GM21381 (cell line): ENCODE measurements around the gene OR7A5.
"Not testable (repeated sequence)": the region's sequence is repeated elsewhere in the genome, so short reads cannot be mapped to it uniquely, and the experiment has no call there.

Source experiments
- ATAC-seq: cut with Tn5 transposase; IDR thresholded peaks from one replicate; pipeline ENCODE4 v1.9.1; 2021; ENCODE audit warnings: mild to moderate bottlenecking, moderate library complexity; ENCODE audit not compliant: unreplicated experiment

OR7A5 gene

DNA sequence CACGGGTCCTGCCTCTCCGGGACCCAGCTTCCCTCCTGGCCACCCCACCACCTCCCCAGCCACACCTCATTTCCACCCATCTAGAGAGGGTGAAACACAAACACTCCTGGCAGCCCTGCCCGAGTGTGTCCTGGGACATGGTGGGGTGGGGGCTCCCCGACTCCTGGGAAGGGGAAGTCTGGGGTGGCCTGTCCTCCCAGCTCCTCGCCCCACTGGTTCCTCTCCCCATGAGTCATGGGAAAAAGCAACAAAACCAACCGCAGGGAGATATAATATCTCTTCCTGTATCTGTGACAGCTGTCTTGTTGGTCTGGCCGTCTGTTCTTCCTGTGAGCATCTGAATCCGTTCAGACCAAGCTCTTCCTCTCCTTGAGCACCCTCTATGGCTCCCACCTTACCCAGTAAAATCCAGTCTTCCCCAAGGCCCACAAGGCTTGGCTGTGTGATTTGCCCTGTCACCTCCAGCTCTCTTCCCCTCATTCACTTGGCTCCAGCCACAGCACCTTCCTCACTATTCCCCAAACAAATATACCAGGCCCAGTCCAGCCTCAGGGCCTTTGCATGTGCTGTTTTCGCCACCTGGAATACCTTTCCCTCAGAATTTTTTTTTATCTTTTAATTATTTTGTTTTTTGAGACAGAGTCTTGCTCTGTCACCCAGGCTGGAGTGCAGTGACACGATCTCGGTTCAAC is 49.7 kb downstream of the OR7A5 start:
- ATAC-seq = peak; percentile 43

DNA sequence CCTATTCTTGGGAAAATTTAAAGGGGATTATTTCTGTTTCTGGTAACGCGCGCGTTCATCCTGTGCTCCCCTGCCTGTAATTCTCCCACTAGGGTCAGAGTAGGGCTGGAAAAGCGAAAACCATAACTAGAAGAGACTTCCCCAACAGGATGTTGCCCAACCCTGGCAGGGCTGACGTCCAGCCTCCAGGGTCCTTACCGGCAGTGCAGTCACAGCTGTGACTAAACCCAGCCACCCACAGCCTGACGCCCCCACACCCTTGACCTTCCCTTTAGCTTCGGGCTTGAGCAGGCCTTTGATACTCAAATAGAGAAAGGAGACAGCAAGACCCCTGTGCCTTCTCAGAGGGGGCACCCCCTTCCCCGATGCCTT is 50.3 kb downstream of the OR7A5 start:
- peak; percentile 44 for ATAC-seq

DNA sequence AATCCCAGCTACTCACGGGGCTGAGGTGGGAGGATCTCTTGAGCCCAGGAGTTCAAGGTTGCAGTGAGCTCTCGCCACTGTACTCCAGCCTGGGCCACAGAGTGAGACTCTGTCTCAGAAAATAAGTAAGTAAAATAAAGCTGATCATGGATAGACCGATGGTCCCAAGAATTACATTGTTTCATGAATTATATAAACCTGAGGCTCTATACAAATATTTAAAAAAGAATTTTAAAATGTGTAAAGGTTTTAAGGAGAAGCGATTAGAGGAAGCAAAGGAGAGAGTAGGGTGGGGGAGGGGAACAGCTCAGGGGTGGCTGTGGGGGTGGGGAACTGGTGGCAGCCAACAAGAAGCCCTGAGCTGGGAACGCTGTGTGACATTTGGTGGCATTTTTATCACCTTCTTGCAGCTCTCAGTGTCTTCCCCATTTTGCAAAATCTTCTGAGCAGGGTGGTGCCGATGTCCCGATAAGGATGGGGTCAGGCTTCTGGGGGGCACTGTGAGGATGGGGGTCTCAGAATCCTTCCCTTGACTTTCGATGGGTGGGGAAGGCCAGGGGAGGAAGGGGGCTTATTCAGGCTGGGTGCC is 51.5 kb downstream of the OR7A5 start:
- ATAC-seq = not testable (repeated sequence)

- no peak for ATAC-seq
Observed at GRCh38 chr19:14782626-14783409, 52.2 kb downstream of the OR7A5 start.

DNA sequence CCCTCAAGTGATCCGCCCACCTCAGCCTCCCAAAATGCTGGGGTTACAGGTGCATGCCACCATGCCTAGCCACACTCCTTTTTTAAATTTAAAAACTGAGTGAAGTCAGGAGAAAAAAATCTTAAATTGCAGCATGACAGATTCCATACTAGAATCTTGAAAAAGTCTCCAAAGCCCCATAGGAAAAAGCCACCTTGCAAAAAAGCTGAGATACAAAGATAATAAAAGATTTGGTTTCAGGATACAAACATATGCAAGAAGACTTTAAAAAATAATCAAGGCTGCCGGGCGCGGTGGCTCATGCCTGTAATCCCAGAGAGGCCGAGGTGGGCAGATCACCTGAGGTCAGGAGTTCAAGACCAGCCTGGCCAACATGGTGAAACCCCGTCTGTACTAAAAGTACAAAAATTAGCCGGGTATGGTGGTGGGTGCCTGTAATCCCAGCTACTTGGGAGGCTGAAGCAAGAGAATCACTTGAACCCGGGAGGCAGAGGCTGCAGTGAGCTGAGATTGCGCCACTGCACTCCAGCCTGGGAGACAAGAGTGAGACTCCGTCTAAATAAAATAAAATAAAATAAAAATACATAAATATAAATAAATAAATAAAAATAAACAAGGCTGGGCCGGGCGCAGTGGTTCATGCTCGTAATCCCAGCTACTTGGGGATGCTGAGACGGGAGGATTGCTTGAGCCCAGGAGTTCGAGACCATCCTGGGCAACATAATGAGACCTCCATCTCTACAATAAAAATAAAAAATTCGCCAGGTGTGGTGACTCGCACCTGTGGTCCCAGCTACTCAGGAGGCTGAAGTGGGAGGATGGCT is 53.1 kb downstream of the OR7A5 start:
- ATAC-seq = not testable (repeated sequence)

- not testable (repeated sequence) for ATAC-seq
Observed at GRCh38 chr19:14780622-14781225, 54.3 kb downstream of the OR7A5 start.

DNA sequence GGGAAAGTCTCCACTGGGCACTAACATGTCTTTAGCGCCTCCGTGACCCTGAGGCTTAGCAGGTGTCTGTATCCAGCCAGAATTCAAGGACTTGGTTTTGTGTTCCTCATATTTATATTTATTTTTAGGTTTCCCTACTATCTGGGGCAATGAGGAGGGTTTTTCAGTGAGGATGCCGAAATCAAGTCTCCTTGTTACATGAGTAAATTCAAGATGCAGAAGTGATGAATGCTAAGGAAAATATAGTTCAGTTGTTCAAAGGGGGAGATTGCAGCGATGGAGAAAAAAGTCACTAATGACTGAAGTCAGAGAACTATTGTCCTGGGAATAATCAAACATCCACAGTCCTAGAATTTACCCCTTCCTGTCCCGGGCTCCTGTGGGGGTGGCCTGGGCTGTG is 55.8 kb downstream of the OR7A5 start:
- ATAC-seq = no peak

DNA sequence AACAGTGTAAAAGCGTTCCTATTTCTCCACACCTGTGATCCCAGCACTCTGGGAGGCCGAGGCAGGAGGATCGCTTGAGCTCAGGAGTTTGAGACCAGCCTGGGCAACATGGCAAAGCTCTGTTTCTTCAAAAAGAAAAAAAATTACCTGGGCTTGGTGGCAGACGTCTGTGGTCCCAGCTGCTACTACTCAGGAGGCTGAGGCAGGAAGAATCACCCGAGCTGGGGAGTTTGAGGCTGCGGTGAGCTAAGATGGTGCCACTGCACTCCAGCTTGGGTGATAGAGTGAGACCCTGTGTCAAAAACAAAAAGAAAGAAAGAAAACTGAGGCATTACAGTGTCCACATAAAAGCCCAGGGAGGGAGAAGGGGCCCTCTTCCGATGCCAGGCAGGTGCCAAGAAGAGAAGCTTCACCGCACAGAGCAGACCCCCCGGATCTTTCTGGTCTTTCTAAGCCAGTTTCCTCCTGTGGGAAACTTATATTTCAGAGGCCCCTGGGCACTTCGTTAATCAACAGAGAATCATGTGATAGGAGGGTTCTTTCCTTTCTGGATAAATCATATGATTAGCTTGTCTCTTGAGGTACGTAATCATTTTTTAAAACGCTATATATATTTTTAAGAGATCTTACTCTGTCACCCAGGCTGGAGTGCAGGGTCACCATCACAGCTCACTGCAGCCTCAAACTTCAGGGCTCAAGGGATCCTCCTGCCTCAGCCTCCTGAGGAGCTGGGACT is 56.7 kb downstream of the OR7A5 start, which contains the start of gene ADGRE2:
ADGRE2 (minus strand) TSS at position 451 of the 736 bp plus-strand sequence. CDS start 1,804 bp downstream, outside the sequence.
- not testable (repeated sequence) for ATAC-seq

- ATAC-seq = not testable (repeated sequence)
Observed at GRCh38 chr19:14777645-14778044, 57.3 kb downstream of the OR7A5 start.
